Uterus (tissue), 2 donors: ENCODE results near the gene SEMA4C.

Source experiments
- CTCF ChIP-seq, 4 experiments: fragments of 200-600 bp in 2 of 4; fragments of 450-650 bp in 2 of 4; sonication (generic) in 2 of 4; IDR thresholded peaks; one replicate each; pipeline ENCODE4 v1.5.1; 2016 to 2019; ENCODE audit warnings: antibody characterized with exemption in 4 of 4, mild to moderate bottlenecking in 2 of 4, moderate library complexity in 1 of 4
- POLR2A ChIP-seq, 2 donors: fragments of 450-650 bp; IDR thresholded peaks; one replicate each; pipeline ENCODE4 v1.6.1; 2016; ENCODE audit warnings: antibody characterized with exemption in 2 of 2, mild to moderate bottlenecking in 1 of 2, moderate library complexity in 1 of 2

- TF ChIP-seq CTCF (IDR thresholded peaks at IDR 0.05): no peak
- no peak for TF ChIP-seq POLR2A (IDR thresholded peaks at IDR 0.05)
These were observed 24.3 kb upstream of the SEMA4C start for GRCh38 chr2:96894151-96894531.
